CD4-positive, alpha-beta memory T cell (primary cell): ENCODE measurements around the gene PRKCQ. TPM values are rescaled to one million over a fixed set of nuclear protein-coding genes. Genes with fewer than 3 reads are reported as not detected.

Source experiments
- CTCF ChIA-PET: fragments of 350-600 bp; sonication (Branson Sonifier 250); formaldehyde crosslinking; loops from one replicate; lab custom pipeline; 2021; ENCODE audit warnings: inconsistent platforms; ENCODE audit not compliant: partially characterized antibody; lab: Charles Lee
- POLR2A ChIA-PET: fragments of 350-600 bp; sonication (Branson Sonifier 250); formaldehyde crosslinking; loops from one replicate; lab custom pipeline; 2021; ENCODE audit not compliant: partially characterized antibody; lab: Charles Lee
- DNase-seq, 5 donors: peaks; one replicate each; pipeline versions ENCODE4 v3.0.0 to v3.0.0-alpha.2; 2020 to 2022; ENCODE audit warnings: mixed read lengths in 1 of 5
- H3K27ac ChIP-seq: one replicate; pipeline ENCODE4 v1.7.0; 2013; ENCODE audit warnings: low read depth, low read length
- H3K27me3 ChIP-seq: 2 replicates; pipeline ENCODE4 v1.7.0; 2013; ENCODE audit warnings: mild to moderate bottlenecking, low read length, moderate library complexity; ENCODE audit not compliant: insufficient read depth
- H3K36me3 ChIP-seq: 2 replicates; pipeline ENCODE4 v1.7.0; 2013; ENCODE audit warnings: mild to moderate bottlenecking, low read length, moderate library complexity; ENCODE audit not compliant: insufficient read depth
- H3K4me1 ChIP-seq: 2 replicates; pipeline ENCODE4 v1.7.0; 2013; ENCODE audit warnings: mild to moderate bottlenecking, low read length, moderate library complexity; ENCODE audit not compliant: insufficient read depth
- H3K4me3 ChIP-seq, 2 donors: one replicate each; pipeline ENCODE4 v1.7.0; 2013; ENCODE audit warnings: low read length in 2 of 2, mild to moderate bottlenecking in 1 of 2
- H3K9me3 ChIP-seq, 2 donors: one replicate each; pipeline ENCODE4 v1.7.0; 2013; ENCODE audit warnings: low read length in 2 of 2, control low read depth in 1 of 2; ENCODE audit not compliant: control insufficient read depth in 1 of 2
- H3K27ac Mint-ChIP-seq, 7 donors: one replicate each; pipeline ENCODE4 v1.8.0; 2020 to 2021; ENCODE audit warnings: mixed read lengths in 7 of 7, mild to moderate bottlenecking in 6 of 7, inconsistent platforms in 3 of 7, moderate library complexity in 3 of 7
- H3K27me3 Mint-ChIP-seq, 2 donors: one replicate each; pipeline ENCODE4 v1.8.0; 2020 to 2021; ENCODE audit warnings: mixed read lengths in 2 of 2
- H3K36me3 Mint-ChIP-seq, 2 donors: one replicate each; pipeline ENCODE4 v1.8.0; 2020 to 2021; ENCODE audit warnings: mixed read lengths in 2 of 2, inconsistent platforms in 1 of 2, mild to moderate bottlenecking in 1 of 2
- H3K4me1 Mint-ChIP-seq, 4 donors: one replicate each; pipeline ENCODE4 v1.8.0; 2020 to 2021; ENCODE audit warnings: mixed read lengths in 4 of 4, mild to moderate bottlenecking in 1 of 4
- H3K4me3 Mint-ChIP-seq, 8 donors: one replicate each; pipeline ENCODE4 v1.8.0; 2020 to 2021; ENCODE audit warnings: mixed read lengths in 8 of 8, mild to moderate bottlenecking in 7 of 8, moderate library complexity in 6 of 8, inconsistent platforms in 3 of 8
- H3K9me3 Mint-ChIP-seq, 8 donors: one replicate each; pipeline ENCODE4 v1.8.0; 2020 to 2021; ENCODE audit warnings: mixed read lengths in 8 of 8, mild to moderate bottlenecking in 5 of 8, inconsistent platforms in 3 of 8, moderate library complexity in 1 of 8
- intact Hi-C: fragments of 100-400 bp; cut with micrococcal nuclease; formaldehyde crosslinking; loops from one replicate; pipeline ENCODE4 v1.15.1; 2023
- polyA plus RNA-seq, 2 donors: library from polyadenylated mRNA; unstranded; fragments of 300-500 nt; fragmentation: Illumina TruSeq; gene quantifications; one replicate each; pipeline ENCODE4 v1.2.3, GENCODE V29; 2021
- total RNA-seq, 2 experiments: library from RNA; stranded (reverse); gene quantifications; one replicate each; pipeline ENCODE4 v1.2.3, GENCODE V29; 2021

The PRKCQ gene
- total and polyA plus RNA-seq, 4 experiments from 2014 or later: 45.0 to 77.1 (median 71.0) TPM

GRCh38 chr10:6563075-6563474 is 17.0 kb downstream of the PRKCQ start:
- Histone ChIP-seq H3K27me3 (no peaks in the 10 kb centered on the region), H3K27ac (peak overlapping the region; percentile 56), H3K36me3 (peaks cover 11% of the 10 kb centered on the region), H3K4me1 (peaks cover 98% of the 10 kb centered on the region), H3K9me3 (no peaks in the 10 kb centered on the region), H3K4me3 (peak overlapping the region in 1 of 2 donors; percentile 21)
- intact Hi-C loops: loop anchor here (1.0 to 2.0 kb wide), 3 partner anchors 8 to 46 kb away; no protein-coding TSS in a partner anchor
- Mint-ChIP-seq H3K27me3 (no peaks in the 10 kb centered on the region), H3K27ac (peak overlapping the region; percentile 85 to 94 (median 90)), H3K36me3 (peaks cover 4 to 33% of the 10 kb centered on the region in 2 donors), H3K4me3 (peak overlapping the region; percentile 68 to 90 (median 79)), H3K4me1 (peaks cover 79 to 94% (median 88%) of the 10 kb centered on the region in 4 donors), H3K9me3 (no peaks in the 10 kb centered on the region)
- DNase-seq: peak in 2 of 5 donors; percentile 35 to 62
- POLR2A ChIA-PET: interaction anchor here (0.8 to 14.0 kb wide), 18 partner anchors 8 to 89 kb away, joined by 3 to 136 read pairs (median 5); partner anchors contain the start of gene PRKCQ
- CTCF ChIA-PET: interaction anchor here (1.0 to 3.9 kb wide), 13 partner anchors 9 to 117 kb away, joined by 3 to 21 read pairs (median 5); partner anchors contain the start of gene PRKCQ

DNA sequence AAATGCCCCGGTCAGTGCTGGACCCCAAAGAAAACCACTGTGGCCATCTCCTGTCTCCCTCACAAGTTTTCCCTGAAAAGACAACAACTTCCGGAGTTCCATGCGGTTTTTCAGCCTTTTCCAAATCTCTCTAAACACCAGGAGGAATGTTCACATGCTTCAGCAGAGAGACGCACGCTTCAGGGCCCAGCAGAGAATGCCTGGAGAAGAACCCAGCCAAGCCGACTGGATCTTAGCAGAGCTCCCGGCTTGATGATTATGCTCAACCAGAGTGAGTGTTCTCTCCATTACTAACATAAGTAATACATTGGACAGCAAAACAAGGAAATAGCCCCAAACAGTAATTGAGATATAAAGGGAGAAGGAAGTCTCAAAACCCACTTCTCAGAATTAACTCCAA is 17.9 kb downstream of the PRKCQ start:
- Mint-ChIP-seq H3K4me1 (peaks cover 82 to 94% (median 89%) of the 10 kb centered on the region in 4 donors), H3K27me3 (no peaks in the 10 kb centered on the region), H3K36me3 (peaks cover 12 to 36% of the 10 kb centered on the region in 2 donors), H3K9me3 (no peaks in the 10 kb centered on the region), H3K4me3 (peak overlapping the region in 7 of 8 donors; percentile 51 to 90 (median 77)), H3K27ac (peak overlapping the region; percentile 75 to 98 (median 87))
- intact Hi-C loops: loop anchor here (2.0 kb wide), 1 partner anchor 45 kb away; no protein-coding TSS in a partner anchor
- ChIA-PET POLR2A (interaction anchor here (0.8 to 14.0 kb wide), 12 partner anchors 9 to 89 kb away, joined by 3 to 136 read pairs (median 6); partner anchors contain the start of gene PRKCQ), CTCF (interaction anchor here (1.0 to 3.9 kb wide), 10 partner anchors 10 to 116 kb away, joined by 3 to 21 read pairs (median 6); partner anchors contain the start of gene PRKCQ)
- H3K27ac ChIP-seq: peak overlapping the region; percentile 56
- H3K9me3 ChIP-seq: no peaks in the 10 kb centered on the region
- peaks cover 10% of the 10 kb centered on the region for H3K36me3 ChIP-seq
- H3K27me3 ChIP-seq: no peaks in the 10 kb centered on the region
- no peak for DNase-seq
- peaks cover 98% of the 10 kb centered on the region for H3K4me1 ChIP-seq
- H3K4me3 ChIP-seq: no peak overlapping the region

DNA sequence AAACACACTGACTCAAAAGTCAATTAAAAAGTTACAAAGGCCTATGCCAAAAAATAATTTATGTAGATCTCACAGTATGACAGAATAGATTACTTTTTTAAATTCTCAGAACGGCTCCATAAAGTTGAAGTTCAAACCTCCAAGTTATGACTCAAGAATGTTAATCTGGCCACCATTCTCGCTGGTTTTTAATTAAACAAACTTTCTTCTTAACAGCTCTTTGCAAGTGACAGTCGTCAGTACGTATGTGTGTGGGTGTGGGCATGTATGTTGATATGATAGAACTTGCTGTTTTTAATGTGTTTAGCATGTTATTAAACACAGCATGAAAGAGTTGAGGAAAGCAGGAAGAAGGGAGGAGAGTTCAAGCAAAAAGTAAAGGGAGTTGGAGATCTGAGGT is 18.5 kb downstream of the PRKCQ start:
- H3K9me3 Mint-ChIP-seq: no peaks in the 10 kb centered on the region
- Histone ChIP-seq H3K4me3 (no peak overlapping the region), H3K36me3 (peaks cover 4% of the 10 kb centered on the region), H3K4me1 (peaks cover 98% of the 10 kb centered on the region), H3K27me3 (no peaks in the 10 kb centered on the region), H3K9me3 (no peaks in the 10 kb centered on the region), H3K27ac (peak overlapping the region; percentile 56)
- H3K4me3 Mint-ChIP-seq: peak overlapping the region in 7 of 8 donors; percentile 49 to 87 (median 65)
- ChIA-PET CTCF (interaction anchor here (0.7 to 3.9 kb wide), 6 partner anchors 10 to 115 kb away, joined by 4 to 21 read pairs (median 6); partner anchors contain the start of gene PRKCQ), POLR2A (interaction anchor here (0.8 to 14.0 kb wide), 7 partner anchors 10 to 73 kb away, joined by 3 to 136 read pairs (median 7); partner anchors contain the start of gene PRKCQ)
- intact Hi-C loops: no loop called here
- no peak for DNase-seq
- peaks cover 19 to 34% of the 10 kb centered on the region in 2 donors for H3K36me3 Mint-ChIP-seq
- peak overlapping the region; percentile 75 to 98 (median 87) for H3K27ac Mint-ChIP-seq
- H3K4me1 Mint-ChIP-seq: peaks cover 82 to 94% (median 89%) of the 10 kb centered on the region in 4 donors
- no peaks in the 10 kb centered on the region for H3K27me3 Mint-ChIP-seq

GRCh38 chr10:6558759-6559461 is 21.2 kb downstream of the PRKCQ start:
- DNase-seq: peak in 1 of 5 donors; percentile 64
- Mint-ChIP-seq H3K36me3 (peaks cover 35 to 40% of the 10 kb centered on the region in 2 donors), H3K4me3 (peak overlapping the region; percentile 82 to 88 (median 86)), H3K4me1 (peaks cover 80 to 94% (median 88%) of the 10 kb centered on the region in 4 donors), H3K27me3 (no peaks in the 10 kb centered on the region), H3K9me3 (no peaks in the 10 kb centered on the region), H3K27ac (peak overlapping the region; percentile 90 to 98 (median 94))
- Histone ChIP-seq H3K27me3 (no peaks in the 10 kb centered on the region), H3K36me3 (no peaks in the 10 kb centered on the region), H3K9me3 (no peaks in the 10 kb centered on the region), H3K4me1 (peaks cover 98% of the 10 kb centered on the region), H3K4me3 (peak overlapping the region in 1 of 2 donors; percentile 21), H3K27ac (peak overlapping the region; percentile 43)
- POLR2A ChIA-PET: interaction anchor here (0.6 to 14.0 kb wide), 22 partner anchors 8 to 101 kb away, joined by 3 to 136 read pairs (median 6); partner anchors contain the start of gene PRKCQ
- CTCF ChIA-PET: interaction anchor here (1.0 to 4.5 kb wide), 8 partner anchors 13 to 93 kb away, joined by 3 to 29 read pairs (median 4); partner anchors contain the start of gene PRKCQ
- intact Hi-C loops: loop anchor here (1.0 to 2.0 kb wide), 2 partner anchors 16 to 20 kb away; no protein-coding TSS in a partner anchor

- peaks cover 78 to 94% (median 87%) of the 10 kb centered on the region in 4 donors for H3K4me1 Mint-ChIP-seq
- H3K27ac ChIP-seq: peak overlapping the region; percentile 43
- H3K27me3 Mint-ChIP-seq: no peaks in the 10 kb centered on the region
- intact Hi-C loops: loop anchor here (1.0 to 2.0 kb wide), 2 partner anchors 15 to 21 kb away; no protein-coding TSS in a partner anchor
- no peaks in the 10 kb centered on the region for H3K36me3 ChIP-seq
- peak overlapping the region in 1 of 2 donors; percentile 21 for H3K4me3 ChIP-seq
- DNase-seq: peak; percentile 50 to 78 (median 67)
- H3K27me3 ChIP-seq: no peaks in the 10 kb centered on the region
- no peaks in the 10 kb centered on the region for H3K9me3 ChIP-seq
- peak overlapping the region; percentile 82 to 88 (median 86) for H3K4me3 Mint-ChIP-seq
- ChIA-PET POLR2A (interaction anchor here (0.7 to 14.0 kb wide), 22 partner anchors 9 to 101 kb away, joined by 3 to 136 read pairs (median 6); partner anchors contain the start of gene PRKCQ), CTCF (interaction anchor here (0.7 to 4.5 kb wide), 11 partner anchors 11 to 90 kb away, joined by 3 to 29 read pairs (median 4); partner anchors contain the start of gene PRKCQ)
- H3K36me3 Mint-ChIP-seq: peaks cover 35 to 45% of the 10 kb centered on the region in 2 donors
- H3K27ac Mint-ChIP-seq: peak overlapping the region; percentile 90 to 98 (median 94)
- no peaks in the 10 kb centered on the region for H3K9me3 Mint-ChIP-seq
- H3K4me1 ChIP-seq: peaks cover 94% of the 10 kb centered on the region
These were observed 21.8 kb downstream of the PRKCQ start for GRCh38 chr10:6558272-6558671.

DNA sequence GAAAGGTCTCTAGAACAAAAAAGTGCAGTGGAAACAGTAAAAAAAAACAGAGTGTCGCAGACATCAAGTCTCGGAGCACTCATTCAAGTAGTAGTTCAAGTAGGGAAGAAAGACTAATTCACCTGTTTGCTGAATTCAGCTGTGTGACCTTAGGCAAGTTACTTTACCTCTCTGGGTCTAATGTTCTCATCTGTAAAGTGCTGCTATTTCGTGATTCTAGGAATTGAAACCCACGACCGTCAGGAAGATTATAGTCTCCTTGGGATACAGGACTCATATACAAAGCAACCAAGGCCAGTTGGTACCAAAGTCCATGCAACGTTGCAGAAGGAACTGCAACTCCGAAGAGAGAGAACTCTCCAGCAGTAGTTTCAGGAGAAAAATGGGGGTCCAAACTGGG is 26.1 kb downstream of the PRKCQ start:
- no peak for DNase-seq
- H3K4me3 Mint-ChIP-seq: peak overlapping the region in 2 of 8 donors; percentile 33 to 48
- H3K27ac Mint-ChIP-seq: peak overlapping the region in 5 of 7 donors; percentile 6 to 93 (median 79)
- peaks cover 70 to 94% (median 81%) of the 10 kb centered on the region in 4 donors for H3K4me1 Mint-ChIP-seq
- Histone ChIP-seq H3K27ac (no peak overlapping the region), H3K9me3 (no peaks in the 10 kb centered on the region), H3K36me3 (no peaks in the 10 kb centered on the region), H3K4me1 (peaks cover 69% of the 10 kb centered on the region), H3K27me3 (no peaks in the 10 kb centered on the region), H3K4me3 (no peak overlapping the region)
- ChIA-PET POLR2A (interaction anchor here (1.2 to 14.0 kb wide), 3 partner anchors 10 to 23 kb away, joined by 5 to 136 read pairs (median 16); no protein-coding TSS in a partner anchor), CTCF (no interaction called here)
- H3K9me3 Mint-ChIP-seq: no peaks in the 10 kb centered on the region
- intact Hi-C loops: no loop called here
- H3K36me3 Mint-ChIP-seq: peaks cover 31 to 53% of the 10 kb centered on the region in 2 donors
- H3K27me3 Mint-ChIP-seq: no peaks in the 10 kb centered on the region
